Measurements from ENCODE around the gene MEAK7. TPM values are rescaled to one million over a fixed set of nuclear protein-coding genes. Genes with fewer than 3 reads are reported as not detected.

The MEAK7 gene
- total and polyA plus RNA-seq, 2 of the 8 experiments (the other 6 are each of a cell fraction or from before 2014, with no cell fraction given): 9.6 to 19.6 TPM

GRCh38 chr16:84532291-84532724 is 27.8 kb upstream of the MEAK7 start (continued):
- TF ChIP-seq MAFK (IDR thresholded peaks at IDR 0.05; ENCODE audit: low read depth, low read length) (no peak), JUND (IDR thresholded peaks at IDR 0.05; ENCODE audit: low read length) (peak; percentile 51; the same call in 1 of the 2 replicates), HDAC2 (IDR thresholded peaks at IDR 0.05; ENCODE audit: borderline replicate concordance in 1 of 2, low read depth in 2 of 2, low read length in 2 of 2) (0 out of 4 replicates have a peak, but pooled peaks of 1 of the 2 experiments have one; percentile 56), JUN (IDR thresholded peaks at IDR 0.05; ENCODE audit: low read depth, low read length) (peak; percentile 27; the same call in 1 of the 2 replicates), SRF (IDR thresholded peaks at IDR 0.05; ENCODE audit: low read depth, low read length) (peak; percentile 94), EGR1 (IDR thresholded peaks at IDR 0.05; ENCODE audit: borderline replicate concordance, low read depth, low read length) (0 out of 2 replicates have a peak, but pooled peaks have one; percentile 12)
